Hippocampal formation (tissue), 2 donors: ENCODE measurements around the gene PAX3.
A peak's percentile ranks its signal among the peaks of the same experiment; 100 is the strongest.

Experiments used
- DNase-seq, 2 donors: peaks; one replicate each; lab custom pipeline; 2025; lab: John Stamatoyannopoulos, UW

PAX3 gene

DNA sequence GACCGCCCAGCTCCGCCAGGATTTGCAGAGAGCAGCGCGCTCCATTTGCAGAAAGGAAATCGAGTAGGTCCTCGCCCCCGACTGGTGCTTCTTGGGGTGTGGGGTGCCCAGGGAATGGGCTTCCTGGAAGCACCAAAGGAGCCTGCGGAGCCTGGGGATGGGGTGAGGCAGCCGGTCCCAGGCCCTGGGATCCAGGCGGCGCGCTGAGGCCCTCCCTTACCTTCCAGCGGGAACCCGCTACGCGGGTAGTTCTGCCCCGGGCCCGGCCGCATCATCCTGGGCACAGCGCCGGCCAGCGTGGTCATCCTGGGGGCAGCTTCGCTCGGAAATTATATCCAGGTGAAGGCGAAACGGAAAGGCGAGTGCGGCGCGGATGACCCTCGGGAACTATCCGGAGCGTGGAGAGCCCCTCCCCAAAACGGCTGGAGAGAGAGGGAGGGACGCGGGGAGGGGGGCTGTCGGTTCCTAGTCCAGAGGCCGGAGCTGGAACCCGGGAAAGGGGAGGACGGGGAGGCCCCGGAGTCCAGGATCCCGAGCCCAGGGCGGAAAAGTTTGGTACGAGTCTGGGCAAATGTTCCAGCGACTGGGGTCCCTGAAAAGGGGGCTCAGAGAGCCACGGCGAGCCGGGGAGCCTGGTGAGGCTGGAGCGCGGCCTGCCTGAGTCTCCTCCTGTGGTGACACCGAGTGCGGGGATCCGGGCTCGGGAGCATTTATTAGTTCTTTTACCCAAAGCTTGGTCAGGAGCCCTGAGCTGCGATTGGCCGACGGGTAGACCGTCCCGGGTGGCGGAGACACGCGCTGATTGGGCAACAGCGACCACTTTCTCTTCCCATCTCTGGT is at the start of gene PAX3:
Gene PAX3 (minus strand): TSS at position 688 of the 840 bp plus-strand sequence. CDS start 383 bp downstream, at position 305.
- no peak for DNase-seq

DNA sequence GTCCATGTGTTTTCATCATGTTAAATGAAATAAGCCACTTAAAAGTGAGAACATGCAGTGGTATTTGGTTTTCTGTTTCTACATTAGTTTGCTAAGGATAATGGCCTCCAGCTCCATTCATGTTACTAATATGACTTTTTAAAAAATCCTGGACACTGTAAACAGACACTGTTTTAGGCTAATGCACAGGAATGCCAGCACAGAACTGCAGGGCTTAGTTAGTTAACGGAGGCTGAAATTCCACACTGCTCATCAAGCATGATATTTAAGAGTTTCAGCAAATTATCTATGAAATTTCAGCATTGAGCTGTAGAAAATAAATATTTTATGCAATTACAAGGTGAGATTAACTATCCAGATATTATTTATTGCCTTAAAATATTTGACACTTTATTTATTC is 42.5 kb upstream of the PAX3 start:
- DNase-seq, result no peak

- no peak for DNase-seq
Observed at GRCh38 chr2:222338374-222338773, 39.6 kb upstream of the PAX3 start.

- no peak for DNase-seq
Observed at GRCh38 chr2:222336931-222337330, 38.1 kb upstream of the PAX3 start.

GRCh38 chr2:222336442-222336841 is 37.6 kb upstream of the PAX3 start:
- DNase-seq, result no peak

DNA sequence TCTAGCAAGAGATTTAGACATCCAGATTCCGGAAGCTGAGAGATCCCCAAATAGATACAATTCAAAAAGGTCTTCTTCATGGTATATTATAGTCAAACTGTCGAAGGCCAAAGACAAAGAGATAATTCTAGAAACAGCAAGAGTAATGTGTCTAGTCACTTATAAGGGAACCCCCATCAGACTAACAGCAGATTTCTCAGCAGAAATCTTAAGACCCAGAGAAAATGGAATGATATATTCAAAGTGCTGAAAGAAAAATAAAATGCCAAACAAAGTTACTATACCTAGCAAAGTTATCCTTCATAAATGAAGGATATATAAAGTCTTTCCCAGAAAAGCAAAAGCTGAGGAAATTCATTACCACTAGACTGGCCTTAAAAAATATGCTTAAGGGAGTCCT is 36.1 kb upstream of the PAX3 start:
- DNase-seq, result no peak

DNA sequence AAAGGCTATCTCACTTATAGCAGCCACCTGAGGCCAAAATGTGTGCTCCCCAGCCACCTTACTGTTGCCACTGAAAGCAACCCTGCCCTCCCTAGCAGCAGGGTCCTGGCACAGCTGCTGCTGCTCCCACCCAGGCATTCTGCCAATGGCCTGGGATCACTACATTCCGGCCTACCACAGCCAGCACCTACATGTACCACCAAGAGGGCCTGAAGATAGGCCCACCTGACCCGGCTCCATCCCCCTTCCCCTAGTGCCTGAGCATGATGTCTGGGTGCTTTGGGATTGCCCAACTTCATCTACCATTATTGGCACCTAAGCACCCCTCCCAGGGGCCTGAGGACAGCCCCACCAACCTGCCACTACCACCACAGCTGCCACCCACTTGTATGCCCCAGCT is 34.6 kb upstream of the PAX3 start:
- DNase-seq, result no peak

DNA sequence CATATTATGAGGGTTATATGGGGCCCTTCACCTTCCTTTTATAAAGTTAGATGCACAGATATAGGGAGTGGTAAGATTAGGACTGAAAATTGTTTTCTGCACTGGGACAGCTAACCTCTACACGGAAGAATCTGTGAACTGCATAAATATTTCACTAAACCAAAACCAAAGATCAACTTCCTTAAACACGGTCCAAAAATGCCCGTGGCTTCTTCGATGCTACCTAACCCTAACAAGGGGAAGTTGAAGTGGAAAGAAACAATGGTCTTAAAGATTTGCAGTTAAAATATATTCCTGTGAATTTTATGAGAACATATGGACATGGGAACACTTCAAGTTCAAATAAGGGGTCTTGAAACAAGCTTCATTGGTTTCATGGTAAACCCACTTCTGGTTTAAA is 33.3 kb upstream of the PAX3 start:
- no peak for DNase-seq

GRCh38 chr2:222330910-222331309 is 32.1 kb upstream of the PAX3 start:
- no peak for DNase-seq

- DNase-seq, result no peak
Observed at GRCh38 chr2:222322236-222322635, 23.4 kb upstream of the PAX3 start.

GRCh38 chr2:222320436-222321395 is 21.9 kb upstream of the PAX3 start:
- no peak for DNase-seq

DNA sequence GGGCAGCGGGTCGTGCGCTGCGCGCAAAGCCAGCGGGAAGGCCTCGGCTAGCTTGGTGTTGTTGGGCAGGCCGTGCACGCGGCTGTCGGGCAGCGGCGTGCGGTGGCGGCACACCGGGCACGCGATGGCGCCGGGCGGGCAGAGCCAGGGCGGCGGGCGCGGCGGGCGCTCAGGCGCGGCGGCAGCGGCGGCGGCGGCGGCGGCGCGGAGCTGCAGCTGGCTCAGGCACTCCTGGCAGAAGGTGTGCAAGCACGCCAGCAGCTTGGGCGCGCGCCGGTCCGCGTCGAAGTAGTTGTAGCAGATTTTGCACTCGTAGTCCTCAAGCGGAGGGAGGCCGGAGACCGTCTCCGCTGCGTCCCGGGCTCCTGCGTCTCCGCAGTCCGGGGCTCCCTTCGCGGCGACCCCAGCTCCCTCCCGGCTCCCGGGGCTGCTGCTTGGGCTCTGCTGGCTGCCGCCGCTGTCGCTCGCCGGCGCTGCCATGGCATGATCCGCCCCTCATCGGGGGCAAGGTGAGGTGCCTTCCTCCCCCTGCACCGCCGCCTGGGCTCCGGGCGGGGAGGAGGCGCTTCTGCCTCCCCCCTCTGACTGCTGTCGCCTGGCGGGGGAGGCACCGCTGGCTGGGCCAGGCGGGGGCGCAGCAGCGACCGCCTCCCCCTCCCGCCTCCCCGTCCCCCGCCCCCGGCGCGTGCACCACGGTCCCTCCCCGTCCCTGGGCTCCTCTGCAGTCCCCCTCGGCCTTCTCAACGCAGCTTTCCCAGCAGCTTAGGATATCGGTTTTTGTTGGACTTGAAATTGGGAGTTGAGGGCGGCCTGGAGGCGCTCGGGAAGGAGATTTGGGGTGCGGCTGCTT is 21.0 kb upstream of the PAX3 start:
- DNase-seq, result no peak

DNA sequence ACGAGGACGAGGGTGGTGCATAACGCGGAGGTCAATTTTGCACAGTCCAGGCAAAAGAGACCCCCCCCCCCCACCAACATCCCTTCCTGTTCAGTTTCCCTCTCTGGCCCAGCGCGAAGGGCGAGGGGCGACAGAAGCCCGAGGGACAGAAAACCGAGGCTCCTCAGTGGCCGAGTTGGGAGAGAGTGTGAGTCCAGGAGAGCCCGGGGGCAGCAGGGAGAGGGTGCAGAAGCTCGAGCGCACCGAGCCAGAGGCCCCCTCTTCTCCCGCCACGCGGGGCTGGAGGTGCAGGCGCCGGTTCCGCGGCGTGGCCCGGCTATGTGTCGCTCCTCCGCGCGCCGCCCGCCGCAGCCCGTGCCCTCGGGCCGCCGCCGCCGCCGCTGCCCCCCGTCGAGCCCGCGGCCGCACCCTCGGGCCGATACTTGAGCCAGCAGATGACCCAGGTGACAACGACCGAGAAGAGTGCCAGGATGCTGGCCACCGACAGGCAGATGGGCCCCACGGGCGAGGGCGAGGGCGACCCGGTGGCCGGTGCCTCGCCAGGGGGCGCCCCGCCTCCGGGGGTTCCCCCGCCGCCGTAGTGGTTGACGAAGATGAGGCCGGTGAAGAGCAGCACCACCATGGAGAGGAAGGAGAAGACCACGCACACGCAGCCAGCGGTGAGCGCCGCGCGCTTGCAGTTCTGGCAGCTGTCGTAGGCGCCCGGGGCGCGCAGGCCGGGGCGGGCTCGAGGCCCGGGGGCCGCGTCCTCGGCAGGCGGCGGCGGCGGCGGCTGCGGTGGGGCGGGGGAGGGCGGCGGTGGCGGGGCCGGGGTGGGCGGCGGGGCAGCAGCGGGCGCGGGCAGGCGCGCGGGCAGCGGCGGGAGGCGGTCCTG is 20.2 kb upstream of the PAX3 start:
- DNase-seq, result no peak

DNA sequence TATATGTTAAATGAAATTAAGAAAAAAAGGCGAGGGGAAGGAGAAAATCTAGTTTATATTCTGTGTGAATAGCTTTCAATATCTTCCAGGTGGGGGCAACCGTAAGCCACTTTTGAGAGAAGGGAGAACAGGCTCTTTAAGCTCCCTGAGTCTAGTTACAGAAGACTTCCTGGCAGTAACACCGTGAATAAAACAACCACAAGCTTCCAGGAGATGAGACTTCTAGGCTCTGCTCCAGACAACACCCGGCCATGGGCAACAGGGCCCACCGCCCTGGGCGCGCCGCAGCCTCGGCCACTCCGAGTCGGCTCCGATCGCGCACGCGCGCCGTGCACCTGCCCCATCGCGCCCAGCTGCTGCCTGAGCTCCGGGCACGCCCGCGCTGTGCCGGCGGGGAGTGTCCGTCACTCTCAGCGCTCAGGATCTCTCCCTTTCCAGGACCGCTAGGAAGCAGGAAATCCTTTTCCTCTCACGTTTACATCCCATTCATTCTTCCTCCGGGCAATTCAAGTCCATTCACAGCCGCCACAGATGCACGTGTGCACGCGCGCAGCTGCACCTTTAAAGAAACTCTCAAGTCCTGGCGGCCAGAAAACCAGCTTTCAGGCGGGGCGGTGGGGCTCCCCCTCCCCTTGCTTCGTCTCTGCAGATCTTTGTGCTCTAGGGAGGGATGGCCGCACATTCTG is 19.4 kb upstream of the PAX3 start:
- DNase-seq, result peak in 1 of 2 donors; percentile 42

DNA sequence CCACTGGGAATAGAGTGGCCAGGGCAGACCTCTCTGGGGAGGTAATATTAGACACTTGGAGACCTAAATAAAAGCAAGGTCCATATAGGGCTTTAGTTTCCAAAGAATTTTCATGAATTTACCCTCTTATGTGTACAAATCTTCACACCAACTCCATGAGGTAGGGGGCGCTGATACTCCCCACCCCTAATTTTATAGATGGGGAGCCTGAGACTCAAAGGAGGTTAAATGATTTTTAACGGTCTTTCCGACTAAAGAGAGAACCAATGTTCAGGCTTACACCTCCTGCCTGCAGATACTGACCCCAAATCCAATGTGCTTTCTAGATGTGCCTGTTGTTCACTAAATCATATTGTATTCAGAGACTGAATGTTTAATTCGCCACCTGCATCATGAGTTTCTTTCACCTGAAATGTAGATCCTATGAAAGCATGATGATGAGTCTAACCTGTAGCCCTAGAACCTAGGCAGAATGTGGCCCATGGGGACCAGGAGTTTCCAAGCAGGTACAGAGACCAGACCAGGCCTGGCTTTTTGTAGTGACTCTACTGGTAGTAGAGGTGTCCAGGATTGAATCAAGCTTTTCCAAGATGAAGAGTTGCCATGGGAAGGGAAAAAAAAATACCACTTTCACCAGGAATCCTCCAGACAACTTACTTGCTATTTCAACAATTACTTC is 16.8 kb upstream of the PAX3 start:
- DNase-seq, result no peak

DNA sequence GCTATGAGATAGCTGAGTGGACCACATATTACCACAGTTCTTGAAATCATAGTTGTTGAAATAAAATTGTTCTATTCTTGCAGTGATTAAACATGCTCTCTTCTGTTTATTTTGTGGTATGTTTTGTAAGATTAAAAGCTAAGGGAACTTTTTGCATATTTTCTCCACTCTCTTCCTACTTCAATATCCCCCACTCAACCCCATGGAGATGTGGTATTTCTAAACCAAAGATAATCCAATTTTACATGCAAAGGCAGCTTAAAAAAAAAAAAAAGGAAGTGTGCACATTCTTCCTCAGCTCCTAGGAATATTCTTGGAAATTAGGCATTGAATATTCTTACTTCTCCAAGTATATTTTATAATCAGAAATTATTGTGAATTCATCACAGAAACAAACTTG is 15.0 kb upstream of the PAX3 start:
- no peak for DNase-seq

- DNase-seq, result no peak
Observed at GRCh38 chr2:222311978-222312738, 13.4 kb upstream of the PAX3 start.

GRCh38 chr2:222311319-222311977 is 12.7 kb upstream of the PAX3 start:
- no peak for DNase-seq
